B cell (primary cell): ENCODE measurements around the gene DMRT1. TPM values are rescaled to one million over a fixed set of nuclear protein-coding genes. Genes with fewer than 3 reads are reported as not detected.

ENCODE experiments used
- ATAC-seq: fragments of 200-7000 bp; cut with Tn5 transposase; one replicate; pipeline ENCODE4 v1.10.0; 2021; ENCODE audit warnings: low read depth, mild to moderate bottlenecking, moderate number of reproducible peaks, moderate library complexity
- CTCF ChIA-PET: fragments of 350-600 bp; sonication (Branson Sonifier 250); formaldehyde crosslinking; loops from one replicate; lab custom pipeline; 2021; ENCODE audit warnings: antibody characterized with exemption, inconsistent platforms; lab: Charles Lee
- POLR2A ChIA-PET: fragments of 350-600 bp; sonication (Branson Sonifier 250); formaldehyde crosslinking; loops from one replicate; lab custom pipeline; 2021; ENCODE audit warnings: antibody characterized with exemption; lab: Charles Lee
- DNase-seq: peaks from one replicate; pipeline ENCODE4 v3.0.0; 2013
- H2AFZ ChIP-seq: 2 replicates; pipeline ENCODE4 v1.6.1; 2012; ENCODE audit warnings: mild to moderate bottlenecking, low read depth, low read length; ENCODE audit not compliant: insufficient read depth, poor library complexity, severe bottlenecking
- H3K27ac ChIP-seq, 2 donors: 1 replicate in 1 of 2; 2 replicates in 1 of 2; pipeline ENCODE4 v1.5.1; 2012 to 2013; ENCODE audit warnings: low read length in 2 of 2, mild to moderate bottlenecking in 2 of 2, moderate library complexity in 1 of 2
- H3K27me3 ChIP-seq, 4 experiments: fragments of 200-600 bp in 1 of 4; sonication (generic) in 1 of 4; replicated peaks in 1 of 4; 1 replicate in 2 of 4; 2 replicates in 2 of 4; pipeline versions ENCODE4 v1.6.1 to v1.7.0; 2013 to 2016; ENCODE audit warnings: low read length in 3 of 4, mild to moderate bottlenecking in 2 of 4, mixed read lengths in 1 of 4, moderate library complexity in 1 of 4; ENCODE audit not compliant: insufficient read depth in 4 of 4, control insufficient read depth in 3 of 4; ENCODE audit errors: control extremely low read depth in 1 of 4
- H3K36me3 ChIP-seq, 2 experiments: replicated peaks in 1 of 2; 1 replicate in 1 of 2; 2 replicates in 1 of 2; pipeline versions ENCODE4 v1.6.1 to v1.7.1; 2013; ENCODE audit warnings: low read length in 1 of 2; ENCODE audit not compliant: insufficient read depth in 2 of 2, control insufficient read depth in 1 of 2; ENCODE audit errors: control extremely low read depth in 1 of 2, extremely low read depth in 1 of 2
- H3K4me1 ChIP-seq, 2 donors: fragments of 200-600 bp in 1 of 2; sonication (generic) in 1 of 2; 1 replicate in 1 of 2; 2 replicates in 1 of 2; pipeline versions ENCODE4 v1.5.1 to v1.6.1; 2013 to 2017; ENCODE audit warnings: low read length in 2 of 2; ENCODE audit not compliant: control insufficient read depth in 2 of 2, insufficient read depth in 2 of 2
- H3K4me2 ChIP-seq: replicated peaks from 2 replicates; pipeline ENCODE3; 2012; ENCODE audit warnings: mild to moderate bottlenecking, low read depth, low read length; ENCODE audit not compliant: poor library complexity, severe bottlenecking
- H3K4me3 ChIP-seq, 5 experiments: fragments of 200-600 bp in 1 of 5; sonication (generic) in 1 of 5; 1 replicate in 3 of 5; 2 replicates in 2 of 5; pipeline versions ENCODE4 v1.5.1 to v1.7.0; 2011 to 2016; ENCODE audit warnings: low read length in 4 of 5, mild to moderate bottlenecking in 4 of 5, low read depth in 2 of 5, control low read depth in 1 of 5, moderate library complexity in 1 of 5; ENCODE audit not compliant: insufficient read depth in 1 of 5; ENCODE audit errors: control extremely low read depth in 1 of 5, extremely low read depth in 1 of 5
- H3K79me2 ChIP-seq: fragments of 200-600 bp; sonication (generic); one replicate; pipeline ENCODE4 v1.6.0; 2016; ENCODE audit warnings: low read length; ENCODE audit not compliant: control insufficient read depth, insufficient read depth
- H3K9ac ChIP-seq: fragments of 200-600 bp; sonication (generic); 2 replicates; pipeline ENCODE4 v1.6.1; 2017; ENCODE audit warnings: mild to moderate bottlenecking, low read length, moderate library complexity
- H3K9me3 ChIP-seq, 3 donors: one replicate each; pipeline versions ENCODE4 v1.6.1 to v1.7.1; 2013; ENCODE audit warnings: low read length in 2 of 3; ENCODE audit not compliant: control insufficient read depth in 2 of 3, insufficient read depth in 1 of 3; ENCODE audit errors: control extremely low read depth in 1 of 3
- H4K20me1 ChIP-seq: 2 replicates; pipeline ENCODE4 v1.6.0; 2012; ENCODE audit warnings: mild to moderate bottlenecking, low read length; ENCODE audit not compliant: insufficient read depth, control insufficient read depth, poor library complexity, severe bottlenecking
- H3K27ac Mint-ChIP-seq: one replicate; pipeline ENCODE4 v1.8.0; 2021; ENCODE audit warnings: mixed read lengths
- H3K27me3 Mint-ChIP-seq: one replicate; pipeline ENCODE4 v1.8.0; 2021; ENCODE audit warnings: mixed read lengths
- H3K4me1 Mint-ChIP-seq: one replicate; pipeline ENCODE4 v1.8.0; 2021; ENCODE audit warnings: mixed read lengths
- H3K4me3 Mint-ChIP-seq: one replicate; pipeline ENCODE4 v1.8.0; 2021; ENCODE audit warnings: mixed read lengths
- H3K9me3 Mint-ChIP-seq: one replicate; pipeline ENCODE4 v1.8.0; 2022; ENCODE audit warnings: mixed read lengths; ENCODE audit not compliant: insufficient read depth
- EZH2 ChIP-seq: IDR thresholded peaks from 2 replicates; pipeline ENCODE4 v1.6.1; 2012; ENCODE audit warnings: borderline replicate concordance, low read depth, mild to moderate bottlenecking, moderate library complexity, low read length; ENCODE audit not compliant: insufficient read depth, poor library complexity, severe bottlenecking
- WGBS: methylation state at CpG from one replicate; pipeline ENCODE4 v1.1.5; 2013; ENCODE audit warnings: missing lambda C conversion rate; ENCODE audit not compliant: insufficient coverage; 5-methylcytosine and 5-hydroxymethylcytosine counted together
- intact Hi-C: fragments of 100-400 bp; cut with micrococcal nuclease; formaldehyde crosslinking; loops from one replicate; pipeline ENCODE4 v1.10.0; 2022
- polyA plus RNA-seq: library from polyadenylated mRNA; depleted of rRNA; stranded (reverse); fragments of >200 nt; gene quantifications from 2 replicates; pipeline ENCODE4 v1.2.3, GENCODE V29; 2012
- total RNA-seq, 2 donors: library from RNA; stranded (reverse); fragments of 120-200 nt in 1 of 2; gene quantifications; 1 replicate in 1 of 2; 2 replicates in 1 of 2; pipeline versions ENCODE4 v1.2.3 to v1.2.4, GENCODE V29; 2013 to 2022
- TF ChIP-seq, protein P1 (sequence below): fragments of 200-600 bp; IDR thresholded peaks from one replicate; pipeline ENCODE4 v1.8.0; 2022; ENCODE audit warnings: antibody characterized with exemption, mild to moderate bottlenecking

The DMRT1 gene
- total and polyA plus RNA-seq, 2 donors (not counting 1 experiment from before 2014, with no cell fraction given), result not detected

DNA sequence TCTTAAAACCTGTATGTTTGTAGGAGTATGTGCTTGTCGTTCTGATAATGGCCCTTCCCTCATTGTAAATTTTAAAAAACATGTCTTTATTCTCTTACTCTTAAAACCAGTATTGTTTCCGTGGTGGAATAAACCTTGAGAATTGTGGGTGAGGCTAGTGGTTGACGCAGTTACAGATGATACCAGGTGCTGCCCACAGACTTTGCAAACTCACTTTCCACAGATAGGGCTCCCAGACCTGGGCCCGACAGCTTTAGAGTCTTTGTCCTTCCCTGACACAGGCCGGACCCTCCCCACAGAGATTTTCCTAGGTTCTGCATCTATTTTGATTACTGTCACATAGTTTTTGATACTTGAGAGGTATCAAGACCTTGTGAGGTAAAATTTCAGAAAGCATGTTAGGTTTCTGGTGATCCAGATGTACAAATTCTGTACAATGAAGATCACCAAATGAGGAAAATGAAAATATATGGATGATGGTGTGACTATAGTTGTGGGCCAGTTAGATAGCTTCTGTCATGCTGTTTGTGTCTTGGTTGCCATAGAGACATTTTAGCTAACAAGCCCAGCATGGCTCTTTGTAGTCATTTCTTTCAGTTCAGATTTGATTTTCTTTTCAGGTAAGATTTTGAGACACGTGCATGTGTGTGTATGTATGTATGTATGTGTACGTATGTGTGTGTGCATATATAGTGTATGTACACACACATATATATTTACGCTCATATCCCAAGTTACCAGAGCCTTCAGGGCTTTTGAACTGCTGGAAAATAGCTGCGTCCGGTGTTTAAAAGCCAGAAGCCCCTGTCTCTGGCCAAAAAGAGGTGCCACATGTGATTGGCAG lies 33.8 kb downstream of the DMRT1 start:
- peaks cover 0 to 4% (median 3%) of the 10 kb centered on the region in 4 experiments for H3K27me3 ChIP-seq
- TF ChIP-seq EZH2, result no peak
- TF ChIP-seq, protein P1, sequence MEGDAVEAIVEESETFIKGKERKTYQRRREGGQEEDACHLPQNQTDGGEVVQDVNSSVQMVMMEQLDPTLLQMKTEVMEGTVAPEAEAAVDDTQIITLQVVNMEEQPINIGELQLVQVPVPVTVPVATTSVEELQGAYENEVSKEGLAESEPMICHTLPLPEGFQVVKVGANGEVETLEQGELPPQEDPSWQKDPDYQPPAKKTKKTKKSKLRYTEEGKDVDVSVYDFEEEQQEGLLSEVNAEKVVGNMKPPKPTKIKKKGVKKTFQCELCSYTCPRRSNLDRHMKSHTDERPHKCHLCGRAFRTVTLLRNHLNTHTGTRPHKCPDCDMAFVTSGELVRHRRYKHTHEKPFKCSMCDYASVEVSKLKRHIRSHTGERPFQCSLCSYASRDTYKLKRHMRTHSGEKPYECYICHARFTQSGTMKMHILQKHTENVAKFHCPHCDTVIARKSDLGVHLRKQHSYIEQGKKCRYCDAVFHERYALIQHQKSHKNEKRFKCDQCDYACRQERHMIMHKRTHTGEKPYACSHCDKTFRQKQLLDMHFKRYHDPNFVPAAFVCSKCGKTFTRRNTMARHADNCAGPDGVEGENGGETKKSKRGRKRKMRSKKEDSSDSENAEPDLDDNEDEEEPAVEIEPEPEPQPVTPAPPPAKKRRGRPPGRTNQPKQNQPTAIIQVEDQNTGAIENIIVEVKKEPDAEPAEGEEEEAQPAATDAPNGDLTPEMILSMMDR, result no peak
- no peaks in the 10 kb centered on the region for H3K4me1 ChIP-seq
- intact Hi-C loops, result no loop called here
- H3K9ac ChIP-seq, result no peak overlapping the region
- Mint-ChIP-seq H3K4me3 (no peak overlapping the region), H3K27me3 (peaks cover 34% of the 10 kb centered on the region), H3K4me1 (no peaks in the 10 kb centered on the region), H3K9me3 (no peaks in the 10 kb centered on the region), H3K27ac (no peak overlapping the region)
- H3K4me2 ChIP-seq, result no peak overlapping the region
- no peak overlapping the region for H3K27ac ChIP-seq
- ChIA-PET CTCF (no interaction called here), POLR2A (no interaction called here)
- no peaks in the 10 kb centered on the region for H3K79me2 ChIP-seq
- WGBS, result 87% methylated on average over 3 of the region's 10 CpGs
- H3K4me3 ChIP-seq, result no peak overlapping the region
- ATAC-seq, result no peak
- H3K36me3 ChIP-seq, result no peaks in the 10 kb centered on the region
- DNase-seq, result no peak
- no peaks in the 10 kb centered on the region for H4K20me1 ChIP-seq
- H2AFZ ChIP-seq, result no peak overlapping the region
- H3K9me3 ChIP-seq, result no peaks in the 10 kb centered on the region

DNA sequence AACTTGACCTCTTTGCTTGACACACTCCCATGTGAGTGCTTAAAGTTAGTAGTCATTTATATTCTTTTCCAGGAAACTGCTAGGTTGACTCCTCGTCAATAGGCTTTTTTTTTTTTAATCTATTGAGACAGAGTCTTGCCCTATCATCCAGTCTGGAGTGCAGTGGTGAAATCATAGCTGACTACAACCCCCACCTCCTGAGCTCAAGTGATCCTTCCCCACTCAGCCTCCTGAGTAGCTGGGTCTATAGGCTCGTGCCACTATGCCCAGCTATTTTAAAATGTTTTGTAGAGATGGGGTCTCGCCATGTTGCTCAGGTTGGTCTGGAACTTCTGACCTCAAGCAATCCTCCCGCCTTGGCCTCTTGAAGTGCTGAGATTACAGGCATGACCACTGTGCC lies 34.9 kb downstream of the DMRT1 start:
- no peaks in the 10 kb centered on the region for H4K20me1 ChIP-seq
- H3K36me3 ChIP-seq, result no peaks in the 10 kb centered on the region
- Mint-ChIP-seq H3K9me3 (no peaks in the 10 kb centered on the region), H3K27me3 (peaks cover 41% of the 10 kb centered on the region), H3K27ac (no peak overlapping the region), H3K4me1 (no peaks in the 10 kb centered on the region), H3K4me3 (no peak overlapping the region)
- H3K9me3 ChIP-seq, result no peaks in the 10 kb centered on the region
- WGBS, result 72% methylated on average over 3 of the region's 4 CpGs
- H3K4me1 ChIP-seq, result no peaks in the 10 kb centered on the region
- intact Hi-C loops, result no loop called here
- ATAC-seq (no peak), DNase-seq (no peak)
- peaks cover 0 to 4% (median 3%) of the 10 kb centered on the region in 4 experiments for H3K27me3 ChIP-seq
- no peak overlapping the region for H3K4me3 ChIP-seq
- no peaks in the 10 kb centered on the region for H3K79me2 ChIP-seq
- no peak overlapping the region for H3K27ac ChIP-seq
- POLR2A ChIA-PET, result no interaction called here
- H3K9ac ChIP-seq, result no peak overlapping the region
- no peak overlapping the region for H3K4me2 ChIP-seq
- CTCF ChIA-PET, result no interaction called here
- no peak overlapping the region for H2AFZ ChIP-seq
- no peak for TF ChIP-seq EZH2
- TF ChIP-seq, protein P1, result no peak
